Activated naive CD4-positive, alpha-beta T cell treated with anti-CD3 and anti-CD28 coated beads, Interleukin-2, amount 10 ng/mL, durations not matched to agents 7 days and 5 days (primary cell): Measurements from ENCODE around the gene TCF23.
"Not testable (repeated sequence)": the region's sequence is repeated elsewhere in the genome, so short reads cannot be mapped to it uniquely, and the experiment has no call there.

Source experiments
- CTCF ChIA-PET: fragments of 350-600 bp; sonication (Branson Sonifier 250); formaldehyde crosslinking; loops from one replicate; lab custom pipeline; 2021; ENCODE audit warnings: antibody characterized with exemption; lab: Charles Lee
- DNase-seq: peaks from one replicate; pipeline ENCODE4 v3.0.0-alpha.2; 2020
- H3K27ac Mint-ChIP-seq: one replicate; pipeline ENCODE4 v1.8.0; 2021; ENCODE audit warnings: mild to moderate bottlenecking, moderate library complexity, mixed read lengths
- H3K27me3 Mint-ChIP-seq: one replicate; pipeline ENCODE4 v1.8.0; 2021; ENCODE audit warnings: mild to moderate bottlenecking, mixed read lengths
- H3K36me3 Mint-ChIP-seq: one replicate; pipeline ENCODE4 v1.8.0; 2021; ENCODE audit warnings: mixed read lengths
- H3K4me1 Mint-ChIP-seq: one replicate; pipeline ENCODE4 v1.8.0; 2021; ENCODE audit warnings: mixed read lengths
- H3K4me3 Mint-ChIP-seq: one replicate; pipeline ENCODE4 v1.8.0; 2021; ENCODE audit warnings: mild to moderate bottlenecking, moderate library complexity, mixed read lengths
- H3K9me3 Mint-ChIP-seq: one replicate; pipeline ENCODE4 v1.8.0; 2021; ENCODE audit warnings: mixed read lengths

The TCF23 gene

GRCh38 chr2:27154488-27154887, 5.7 kb downstream of the TCF23 start:
- CTCF ChIA-PET: interaction anchor here (1.2 kb wide), 1 partner anchor 15 kb away, joined by 4 read pairs; no protein-coding TSS in a partner anchor
- DNase-seq: no peak
- peaks cover 46% of the 10 kb centered on the region for H3K27me3 Mint-ChIP-seq
- H3K27ac Mint-ChIP-seq: no peak overlapping the region
- H3K36me3 Mint-ChIP-seq: no peaks in the 10 kb centered on the region
- H3K4me3 Mint-ChIP-seq: no peak overlapping the region
- no peaks in the 10 kb centered on the region for H3K4me1 Mint-ChIP-seq
- H3K9me3 Mint-ChIP-seq: no peaks in the 10 kb centered on the region

- Mint-ChIP-seq H3K27me3 (peaks cover 42% of the 10 kb centered on the region), H3K4me3 (no peak overlapping the region), H3K4me1 (no peaks in the 10 kb centered on the region), H3K9me3 (no peaks in the 10 kb centered on the region), H3K36me3 (no peaks in the 10 kb centered on the region), H3K27ac (no peak overlapping the region)
- CTCF ChIA-PET: interaction anchor here (1.2 kb wide), 1 partner anchor 14 kb away, joined by 4 read pairs; no protein-coding TSS in a partner anchor
- no peak for DNase-seq
These were observed 6.3 kb downstream of the TCF23 start for GRCh38 chr2:27155069-27155520.

GRCh38 chr2:27158468-27158867, 9.7 kb downstream of the TCF23 start:
- Mint-ChIP-seq H3K27ac (no peak overlapping the region), H3K36me3 (no peaks in the 10 kb centered on the region), H3K4me3 (no peak overlapping the region), H3K4me1 (no peaks in the 10 kb centered on the region), H3K27me3 (peaks cover 34% of the 10 kb centered on the region), H3K9me3 (no peaks in the 10 kb centered on the region)
- DNase-seq: no peak
- CTCF ChIA-PET: interaction anchor here (1.2 to 2.1 kb wide), 2 partner anchors 12 to 13 kb away, joined by 4 to 9 read pairs; no protein-coding TSS in a partner anchor

- H3K36me3 Mint-ChIP-seq: no peaks in the 10 kb centered on the region
- H3K4me3 Mint-ChIP-seq: no peak overlapping the region
- CTCF ChIA-PET: interaction anchor here (0.6 to 2.1 kb wide), 2 partner anchors 11 to 236 kb away, joined by 3 to 9 read pairs; no protein-coding TSS in a partner anchor
- H3K9me3 Mint-ChIP-seq: no peaks in the 10 kb centered on the region
- H3K4me1 Mint-ChIP-seq: no peaks in the 10 kb centered on the region
- H3K27ac Mint-ChIP-seq: no peak overlapping the region
- H3K27me3 Mint-ChIP-seq: peaks cover 32% of the 10 kb centered on the region
- no peak for DNase-seq
These were observed 10.5 kb downstream of the TCF23 start for GRCh38 chr2:27159271-27159670.

GRCh38 chr2:27160191-27160590, 11.4 kb downstream of the TCF23 start:
- Mint-ChIP-seq H3K4me3 (no peak overlapping the region), H3K27me3 (peaks cover 30% of the 10 kb centered on the region), H3K9me3 (no peaks in the 10 kb centered on the region), H3K4me1 (peaks cover 4% of the 10 kb centered on the region), H3K36me3 (no peaks in the 10 kb centered on the region), H3K27ac (no peak overlapping the region)
- CTCF ChIA-PET: interaction anchor here (1.2 to 2.1 kb wide), 2 partner anchors 10 to 238 kb away, joined by 3 to 9 read pairs; no protein-coding TSS in a partner anchor
- DNase-seq: no peak

- Mint-ChIP-seq H3K36me3 (no peaks in the 10 kb centered on the region), H3K4me3 (no peak overlapping the region), H3K27ac (no peak overlapping the region), H3K9me3 (no peaks in the 10 kb centered on the region), H3K27me3 (peaks cover 25% of the 10 kb centered on the region), H3K4me1 (peaks cover 6% of the 10 kb centered on the region)
- DNase-seq: no peak
- CTCF ChIA-PET: interaction anchor here (0.6 kb wide), 1 partner anchor 304 kb away, joined by 3 read pairs; no protein-coding TSS in a partner anchor
These were observed 13.6 kb downstream of the TCF23 start for GRCh38 chr2:27162151-27163121.

GRCh38 chr2:27164960-27165763, 16.4 kb downstream of the TCF23 start:
- peaks cover 9% of the 10 kb centered on the region for H3K4me1 Mint-ChIP-seq
- no peak overlapping the region for H3K4me3 Mint-ChIP-seq
- H3K9me3 Mint-ChIP-seq: no peaks in the 10 kb centered on the region
- DNase-seq: no peak
- CTCF ChIA-PET: interaction anchor here (1.1 kb wide), 1 partner anchor 67 kb away, joined by 3 read pairs; no protein-coding TSS in a partner anchor
- peaks cover 19% of the 10 kb centered on the region for H3K27me3 Mint-ChIP-seq
- no peak overlapping the region for H3K27ac Mint-ChIP-seq
- H3K36me3 Mint-ChIP-seq: no peaks in the 10 kb centered on the region

- Mint-ChIP-seq H3K27ac (no peak overlapping the region), H3K36me3 (no peaks in the 10 kb centered on the region), H3K27me3 (peaks cover 35% of the 10 kb centered on the region), H3K4me3 (no peak overlapping the region), H3K4me1 (peaks cover 2% of the 10 kb centered on the region), H3K9me3 (no peaks in the 10 kb centered on the region)
- CTCF ChIA-PET: interaction anchor here (0.7 to 2.0 kb wide), 12 partner anchors 8 to 567 kb away, joined by 3 to 10 read pairs (median 4); partner anchors contain the start of gene TCF23
- DNase-seq: no peak
These were observed 22.0 kb downstream of the TCF23 start for GRCh38 chr2:27170581-27171337.

- Mint-ChIP-seq H3K9me3 (no peaks in the 10 kb centered on the region), H3K36me3 (no peaks in the 10 kb centered on the region), H3K4me1 (peaks cover 2% of the 10 kb centered on the region), H3K4me3 (no peak overlapping the region), H3K27me3 (peaks cover 35% of the 10 kb centered on the region), H3K27ac (no peak overlapping the region)
- no peak for DNase-seq
- CTCF ChIA-PET: interaction anchor here (0.7 to 2.0 kb wide), 5 partner anchors 9 to 566 kb away, joined by 3 to 10 read pairs (median 4); no protein-coding TSS in a partner anchor
These were observed 22.6 kb downstream of the TCF23 start for GRCh38 chr2:27171351-27171848.

GRCh38 chr2:27174638-27175037, 25.8 kb downstream of the TCF23 start:
- no peak overlapping the region for H3K4me3 Mint-ChIP-seq
- H3K36me3 Mint-ChIP-seq: no peaks in the 10 kb centered on the region
- H3K4me1 Mint-ChIP-seq: peaks cover 5% of the 10 kb centered on the region
- peaks cover 39% of the 10 kb centered on the region for H3K27me3 Mint-ChIP-seq
- DNase-seq: no peak
- no peak overlapping the region for H3K27ac Mint-ChIP-seq
- H3K9me3 Mint-ChIP-seq: no peaks in the 10 kb centered on the region
- CTCF ChIA-PET: no interaction called here

- Mint-ChIP-seq H3K27me3 (peaks cover 37% of the 10 kb centered on the region), H3K27ac (no peak overlapping the region), H3K9me3 (no peaks in the 10 kb centered on the region), H3K4me1 (peaks cover 3% of the 10 kb centered on the region), H3K36me3 (no peaks in the 10 kb centered on the region), H3K4me3 (no peak overlapping the region)
- CTCF ChIA-PET: no interaction called here
- no peak for DNase-seq
These were observed 26.5 kb downstream of the TCF23 start for GRCh38 chr2:27175330-27175729.

- DNase-seq, H3K27ac Mint-ChIP-seq, H3K9me3 Mint-ChIP-seq, H3K4me1 Mint-ChIP-seq, H3K36me3 Mint-ChIP-seq, CTCF ChIA-PET, H3K4me3 Mint-ChIP-seq: not testable (repeated sequence)
- H3K27me3 Mint-ChIP-seq: peaks cover 35% of the 10 kb centered on the region
These were observed 27.0 kb downstream of the TCF23 start for GRCh38 chr2:27175781-27176180.
